AG08395 (cell line): ENCODE data around the gene LRCH3.
"Not testable (repeated sequence)": the region's sequence is repeated elsewhere in the genome, so short reads cannot be mapped to it uniquely, and the experiment has no call there.

Experiments used
- DNase-seq: peaks from one replicate; pipeline ENCODE4 v3.0.0; 2012; ENCODE audit warnings: mixed read lengths, low spot score

LRCH3 gene

GRCh38 chr3:197926418-197926817 lies 135.4 kb downstream of the LRCH3 start:
- DNase-seq, result no peak

GRCh38 chr3:197927578-197927977 lies 136.5 kb downstream of the LRCH3 start:
- DNase-seq, result not testable (repeated sequence)

- no peak for DNase-seq
These were observed 145.8 kb downstream of the LRCH3 start for GRCh38 chr3:197936819-197937384.
